IPS-18a (cell line): ENCODE results near the gene AGPAT2.

Experiments used
- H3K27ac ChIP-seq: one replicate; pipeline ENCODE4 v1.5.1; 2013; ENCODE audit warnings: low read length
- H3K27me3 ChIP-seq: one replicate; pipeline ENCODE4 v1.6.1; 2013; ENCODE audit warnings: mild to moderate bottlenecking, low read length; ENCODE audit not compliant: control insufficient read depth, insufficient read depth
- H3K36me3 ChIP-seq: one replicate; pipeline ENCODE4 v1.6.1; 2013; ENCODE audit warnings: low read depth, low read length; ENCODE audit not compliant: control insufficient read depth
- H3K4me1 ChIP-seq: one replicate; pipeline ENCODE4 v1.6.1; 2013; ENCODE audit warnings: low read depth, low read length; ENCODE audit not compliant: control insufficient read depth
- H3K4me3 ChIP-seq: one replicate; pipeline ENCODE4 v1.5.1; 2013; ENCODE audit warnings: low read length
- H3K9ac ChIP-seq: one replicate; pipeline ENCODE4 v1.6.1; 2013; ENCODE audit warnings: mild to moderate bottlenecking, low read length, moderate library complexity
- H3K9me3 ChIP-seq: one replicate; pipeline ENCODE4 v1.6.1; 2013; ENCODE audit warnings: low read depth, low read length; ENCODE audit not compliant: control insufficient read depth

The AGPAT2 gene

GRCh38 chr9:136726118-136726517 is 38.9 kb upstream of the AGPAT2 start:
- no peak overlapping the region for H3K27ac ChIP-seq
- H3K9me3 ChIP-seq: no peaks in the 10 kb centered on the region
- H3K36me3 ChIP-seq: peaks cover 28% of the 10 kb centered on the region
- peaks cover 11% of the 10 kb centered on the region for H3K4me1 ChIP-seq
- no peak overlapping the region for H3K9ac ChIP-seq
- H3K27me3 ChIP-seq: peaks cover 11% of the 10 kb centered on the region
- H3K4me3 ChIP-seq: peak overlapping the region; percentile 94

DNA sequence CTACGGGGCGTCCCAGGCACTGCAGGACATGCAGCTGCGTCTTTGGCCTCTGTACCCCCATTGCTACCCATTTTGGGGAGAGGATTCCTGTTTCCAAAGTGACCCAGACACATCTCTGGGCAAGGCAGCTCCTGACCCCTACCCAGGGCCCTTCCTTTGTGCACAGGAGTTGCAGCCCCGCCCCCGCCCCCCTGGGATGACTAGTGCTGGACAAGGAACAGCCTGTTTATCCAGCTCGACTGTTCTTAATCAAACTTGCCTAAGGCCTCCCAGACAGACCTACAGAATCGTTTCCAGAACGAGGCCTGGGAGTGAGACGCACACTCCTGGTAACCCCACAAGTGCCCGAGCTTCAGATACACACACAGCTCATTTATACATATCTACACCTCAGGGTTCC is 38.4 kb upstream of the AGPAT2 start:
- Histone ChIP-seq H3K9ac (no peak overlapping the region), H3K4me1 (peaks cover 11% of the 10 kb centered on the region), H3K27me3 (peaks cover 11% of the 10 kb centered on the region), H3K4me3 (peak overlapping the region; percentile 94), H3K9me3 (no peaks in the 10 kb centered on the region), H3K36me3 (peaks cover 28% of the 10 kb centered on the region), H3K27ac (no peak overlapping the region)

GRCh38 chr9:136724772-136725171 is 37.5 kb upstream of the AGPAT2 start:
- peaks cover 28% of the 10 kb centered on the region for H3K36me3 ChIP-seq
- H3K27me3 ChIP-seq: peaks cover 11% of the 10 kb centered on the region
- H3K4me3 ChIP-seq: no peak overlapping the region
- H3K4me1 ChIP-seq: peaks cover 17% of the 10 kb centered on the region
- H3K27ac ChIP-seq: no peak overlapping the region
- H3K9ac ChIP-seq: no peak overlapping the region
- no peaks in the 10 kb centered on the region for H3K9me3 ChIP-seq

DNA sequence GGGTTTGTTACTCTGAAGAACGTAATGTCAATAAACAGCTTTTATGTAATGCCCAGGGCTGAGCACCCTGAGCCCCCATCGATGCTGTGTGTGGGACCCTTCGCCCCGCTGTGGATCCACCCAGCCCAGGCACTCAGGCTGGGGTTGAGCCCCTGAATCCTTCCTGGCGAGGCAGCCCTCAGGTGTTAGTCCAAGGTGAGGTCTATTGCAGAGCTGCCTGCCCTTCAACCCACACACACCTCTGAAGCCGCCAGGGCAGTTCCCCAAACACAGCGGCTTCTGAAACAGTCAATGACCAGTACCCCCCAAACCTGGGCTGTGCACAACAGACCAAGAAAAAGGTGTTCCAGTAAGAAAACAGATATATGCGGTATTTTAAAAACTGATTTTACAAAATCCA is 36.7 kb upstream of the AGPAT2 start:
- Histone ChIP-seq H3K4me3 (no peak overlapping the region), H3K27me3 (peaks cover 3% of the 10 kb centered on the region), H3K9ac (no peak overlapping the region), H3K9me3 (no peaks in the 10 kb centered on the region), H3K27ac (no peak overlapping the region), H3K36me3 (peaks cover 28% of the 10 kb centered on the region), H3K4me1 (peaks cover 17% of the 10 kb centered on the region)

DNA sequence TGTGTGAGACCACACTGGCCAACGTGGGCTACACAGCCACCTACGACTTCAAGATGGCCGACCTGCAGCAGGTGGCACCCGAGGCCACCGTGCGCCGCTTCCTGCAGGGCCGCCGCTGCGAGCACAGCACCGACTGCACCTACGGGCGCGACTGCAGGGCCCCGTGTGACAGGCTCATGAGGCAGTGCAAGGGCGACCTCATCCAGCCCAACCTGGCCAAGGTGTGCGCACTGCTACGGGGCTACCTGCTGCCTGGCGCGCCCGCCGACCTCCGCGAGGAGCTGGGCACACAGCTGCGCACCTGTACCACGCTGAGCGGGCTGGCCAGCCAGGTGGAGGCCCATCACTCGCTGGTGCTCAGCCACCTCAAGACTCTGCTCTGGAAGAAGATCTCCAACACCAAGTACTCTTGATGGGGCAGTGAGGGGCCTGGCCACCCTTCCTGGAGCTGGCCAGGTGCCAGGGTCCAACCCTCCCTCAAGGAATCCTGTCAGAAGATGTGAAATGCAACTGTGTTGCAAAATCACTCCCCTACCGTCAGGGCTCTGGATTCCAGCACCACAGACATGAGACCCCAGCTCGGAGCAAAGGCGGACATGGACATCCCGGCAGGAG is 36.2 kb upstream of the AGPAT2 start:
- Histone ChIP-seq H3K36me3 (peaks cover 28% of the 10 kb centered on the region), H3K4me3 (no peak overlapping the region), H3K4me1 (peaks cover 17% of the 10 kb centered on the region), H3K9ac (no peak overlapping the region), H3K27ac (no peak overlapping the region), H3K9me3 (no peaks in the 10 kb centered on the region), H3K27me3 (no peaks in the 10 kb centered on the region)

- no peak overlapping the region for H3K4me3 ChIP-seq
- H3K4me1 ChIP-seq: peaks cover 17% of the 10 kb centered on the region
- H3K27me3 ChIP-seq: no peaks in the 10 kb centered on the region
- no peaks in the 10 kb centered on the region for H3K9me3 ChIP-seq
- H3K27ac ChIP-seq: no peak overlapping the region
- H3K9ac ChIP-seq: no peak overlapping the region
- H3K36me3 ChIP-seq: peaks cover 28% of the 10 kb centered on the region
These were observed 35.7 kb upstream of the AGPAT2 start for GRCh38 chr9:136722969-136723356.

DNA sequence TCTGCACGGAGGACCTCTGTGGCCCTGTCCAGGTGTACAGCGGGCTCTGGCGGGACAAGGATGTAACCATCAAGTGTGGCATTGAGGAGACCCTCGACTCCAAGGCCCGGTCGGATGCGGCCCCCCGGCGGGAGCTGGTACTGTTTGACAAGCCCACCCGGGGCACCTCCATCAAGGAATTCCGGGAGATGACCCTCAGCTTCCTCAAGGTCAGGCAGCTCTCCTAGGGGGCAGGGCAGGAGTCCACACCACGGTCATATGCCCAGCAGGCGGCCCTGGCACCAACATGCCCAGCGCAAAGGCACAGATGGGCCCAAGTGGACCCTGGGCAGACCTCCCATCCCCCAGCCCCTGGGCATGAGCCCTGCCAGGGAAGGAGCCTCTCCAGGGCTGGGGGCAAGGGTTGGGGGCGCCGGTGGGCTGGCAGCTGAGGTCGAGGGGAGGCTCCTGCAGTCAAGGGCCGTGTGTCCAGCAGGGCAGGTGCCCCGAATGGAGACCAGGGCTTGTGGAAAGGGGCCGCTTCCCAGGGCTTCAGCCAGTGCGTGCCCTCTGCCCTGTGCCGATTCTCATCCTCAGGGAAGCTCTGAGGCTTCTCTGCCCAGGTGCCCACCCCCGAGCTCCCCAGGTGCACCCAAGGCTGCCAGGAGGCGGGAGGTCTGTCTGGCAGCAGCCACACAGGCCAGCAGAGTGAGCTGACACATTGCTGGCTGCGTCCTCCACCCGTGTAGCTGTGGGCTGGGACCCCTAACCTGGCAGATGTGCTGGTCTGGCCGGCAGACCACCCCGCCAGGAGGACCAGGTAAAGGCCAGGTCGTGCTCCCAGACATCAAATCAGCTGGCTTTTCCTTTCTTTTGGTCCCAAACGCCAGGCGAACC is 35.1 kb upstream of the AGPAT2 start:
- Histone ChIP-seq H3K9me3 (no peaks in the 10 kb centered on the region), H3K4me3 (no peak overlapping the region), H3K4me1 (peaks cover 17% of the 10 kb centered on the region), H3K27me3 (no peaks in the 10 kb centered on the region), H3K27ac (no peak overlapping the region), H3K36me3 (peaks cover 28% of the 10 kb centered on the region), H3K9ac (no peak overlapping the region)

DNA sequence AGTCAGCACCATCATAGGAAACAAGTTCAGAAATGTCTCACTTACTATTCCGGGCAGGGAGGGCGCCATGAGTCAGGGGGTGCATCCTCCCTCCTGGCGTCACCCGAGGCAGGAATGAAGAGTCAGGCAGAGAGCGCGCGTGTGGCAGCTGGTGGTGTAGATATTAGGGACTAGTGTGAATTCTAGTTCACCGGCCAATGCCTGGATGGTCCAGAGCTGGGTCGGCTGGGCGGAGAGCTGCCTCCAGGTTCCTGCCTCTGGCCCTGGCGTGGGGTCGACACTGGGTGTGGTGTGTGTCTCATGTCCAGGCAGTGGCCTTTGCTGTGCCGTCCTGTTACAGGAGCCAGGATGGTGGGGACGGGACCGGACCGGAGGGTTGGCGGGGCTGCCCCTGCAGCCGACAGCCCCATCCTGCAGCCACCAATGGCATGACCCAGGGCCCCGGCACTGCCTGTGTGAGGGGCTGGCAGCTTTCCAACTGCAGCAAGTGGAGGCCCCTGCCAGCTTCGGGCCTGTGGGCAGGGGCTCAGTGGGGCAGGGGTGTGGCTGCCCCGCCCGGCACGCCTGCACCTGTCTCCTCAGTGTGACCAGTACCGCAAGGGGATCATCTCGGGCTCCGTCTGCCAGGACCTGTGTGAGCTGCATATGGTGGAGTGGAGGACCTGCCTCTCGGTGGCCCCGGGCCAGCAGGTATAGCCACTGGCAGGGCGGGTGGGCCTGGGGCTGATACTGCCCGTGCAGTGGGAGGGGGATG is 34.3 kb upstream of the AGPAT2 start:
- H3K27ac ChIP-seq: no peak overlapping the region
- peaks cover 25% of the 10 kb centered on the region for H3K36me3 ChIP-seq
- no peaks in the 10 kb centered on the region for H3K27me3 ChIP-seq
- H3K9me3 ChIP-seq: no peaks in the 10 kb centered on the region
- no peak overlapping the region for H3K4me3 ChIP-seq
- no peak overlapping the region for H3K9ac ChIP-seq
- peaks cover 14% of the 10 kb centered on the region for H3K4me1 ChIP-seq

GRCh38 chr9:136720898-136721338 is 33.7 kb upstream of the AGPAT2 start:
- Histone ChIP-seq H3K36me3 (peaks cover 20% of the 10 kb centered on the region), H3K9ac (no peak overlapping the region), H3K27ac (no peak overlapping the region), H3K4me3 (no peak overlapping the region), H3K9me3 (no peaks in the 10 kb centered on the region), H3K4me1 (peaks cover 9% of the 10 kb centered on the region), H3K27me3 (no peaks in the 10 kb centered on the region)

GRCh38 chr9:136720251-136720897 is 33.1 kb upstream of the AGPAT2 start:
- Histone ChIP-seq H3K9me3 (no peaks in the 10 kb centered on the region), H3K27ac (no peak overlapping the region), H3K4me1 (peaks cover 6% of the 10 kb centered on the region), H3K4me3 (no peak overlapping the region), H3K36me3 (peaks cover 15% of the 10 kb centered on the region), H3K9ac (peak overlapping the region; percentile 5), H3K27me3 (no peaks in the 10 kb centered on the region)

DNA sequence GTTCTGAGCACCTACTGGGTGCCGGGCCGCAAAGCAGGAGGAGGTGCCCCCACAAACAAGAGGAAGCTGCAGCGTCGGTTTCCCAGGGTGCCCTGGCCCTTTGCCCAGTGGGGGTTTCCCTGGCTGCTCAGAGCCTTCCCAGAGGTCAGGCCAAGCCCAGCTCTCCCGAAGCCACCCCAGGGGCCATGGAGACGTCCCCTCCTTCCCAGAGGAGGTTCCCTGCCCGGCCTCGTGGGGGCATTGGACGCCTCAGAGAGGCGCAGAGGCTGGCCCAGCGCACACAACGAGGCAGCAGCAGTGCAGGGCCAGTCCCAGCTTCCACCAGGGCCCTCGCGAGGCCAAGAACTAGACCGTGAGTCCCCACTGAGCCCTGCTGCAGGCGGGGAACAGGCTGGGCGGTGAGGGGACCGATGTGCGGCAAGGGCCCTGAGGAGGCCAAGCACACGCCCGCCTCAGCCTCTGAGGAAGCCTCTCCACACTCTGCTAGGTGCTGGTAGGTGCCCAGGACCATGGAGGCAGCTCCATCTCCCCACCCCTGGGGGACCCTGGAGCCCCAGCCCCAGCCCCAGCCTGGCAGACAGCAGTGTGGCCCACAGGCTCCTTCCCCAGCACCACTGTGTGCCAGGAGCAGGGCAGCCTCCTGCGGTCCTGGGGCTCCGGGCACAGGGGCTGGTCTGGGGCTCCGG is 32.1 kb upstream of the AGPAT2 start:
- H3K9ac ChIP-seq: no peak overlapping the region
- H3K27me3 ChIP-seq: no peaks in the 10 kb centered on the region
- H3K4me3 ChIP-seq: no peak overlapping the region
- H3K4me1 ChIP-seq: peaks cover 6% of the 10 kb centered on the region
- H3K27ac ChIP-seq: no peak overlapping the region
- H3K36me3 ChIP-seq: peaks cover 9% of the 10 kb centered on the region
- no peaks in the 10 kb centered on the region for H3K9me3 ChIP-seq
